ENCODE data around the gene TRIM68.

Gene TRIM68

DNA sequence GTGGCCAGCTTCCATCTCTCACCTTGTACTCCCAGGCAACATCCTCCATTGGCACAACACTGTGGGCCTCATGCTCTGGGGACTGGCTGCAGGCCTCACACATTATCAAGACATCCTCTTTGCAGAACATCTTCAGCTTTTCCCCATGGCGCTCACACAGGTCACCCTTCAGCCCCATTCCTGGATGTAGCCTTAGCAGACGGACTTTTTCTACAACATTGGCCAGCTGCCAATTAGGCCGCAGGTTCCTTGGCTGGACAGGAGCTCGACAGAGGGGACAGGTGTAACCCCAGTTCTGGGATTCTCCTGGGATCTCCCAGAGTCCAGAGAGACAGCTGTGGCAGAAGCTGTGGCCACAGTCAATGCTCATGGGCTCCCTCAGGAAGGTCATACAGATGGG is 3.0 kb downstream of the TRIM68 start:
- Histone ChIP-seq H3K27ac (no peak overlapping the region), H3K27me3 (no peaks in the 10 kb centered on the region), H3K4me3 (no peak overlapping the region), H3K36me3 (peaks cover 29 to 44% (median 41%) of the 10 kb centered on the region in 3 donors), H3K4me1 (peaks cover 0 to 17% (median 9%) of the 10 kb centered on the region in 4 donors), H3K9me3 (no peaks in the 10 kb centered on the region)
- TF ChIP-seq, protein P1, sequence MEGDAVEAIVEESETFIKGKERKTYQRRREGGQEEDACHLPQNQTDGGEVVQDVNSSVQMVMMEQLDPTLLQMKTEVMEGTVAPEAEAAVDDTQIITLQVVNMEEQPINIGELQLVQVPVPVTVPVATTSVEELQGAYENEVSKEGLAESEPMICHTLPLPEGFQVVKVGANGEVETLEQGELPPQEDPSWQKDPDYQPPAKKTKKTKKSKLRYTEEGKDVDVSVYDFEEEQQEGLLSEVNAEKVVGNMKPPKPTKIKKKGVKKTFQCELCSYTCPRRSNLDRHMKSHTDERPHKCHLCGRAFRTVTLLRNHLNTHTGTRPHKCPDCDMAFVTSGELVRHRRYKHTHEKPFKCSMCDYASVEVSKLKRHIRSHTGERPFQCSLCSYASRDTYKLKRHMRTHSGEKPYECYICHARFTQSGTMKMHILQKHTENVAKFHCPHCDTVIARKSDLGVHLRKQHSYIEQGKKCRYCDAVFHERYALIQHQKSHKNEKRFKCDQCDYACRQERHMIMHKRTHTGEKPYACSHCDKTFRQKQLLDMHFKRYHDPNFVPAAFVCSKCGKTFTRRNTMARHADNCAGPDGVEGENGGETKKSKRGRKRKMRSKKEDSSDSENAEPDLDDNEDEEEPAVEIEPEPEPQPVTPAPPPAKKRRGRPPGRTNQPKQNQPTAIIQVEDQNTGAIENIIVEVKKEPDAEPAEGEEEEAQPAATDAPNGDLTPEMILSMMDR (IDR thresholded peaks at IDR 0.05): no peak
- DNase-seq: no peak
- intact Hi-C loops (cut with DNase I; ENCODE audit: low total_unique reads): no loop called here

DNA sequence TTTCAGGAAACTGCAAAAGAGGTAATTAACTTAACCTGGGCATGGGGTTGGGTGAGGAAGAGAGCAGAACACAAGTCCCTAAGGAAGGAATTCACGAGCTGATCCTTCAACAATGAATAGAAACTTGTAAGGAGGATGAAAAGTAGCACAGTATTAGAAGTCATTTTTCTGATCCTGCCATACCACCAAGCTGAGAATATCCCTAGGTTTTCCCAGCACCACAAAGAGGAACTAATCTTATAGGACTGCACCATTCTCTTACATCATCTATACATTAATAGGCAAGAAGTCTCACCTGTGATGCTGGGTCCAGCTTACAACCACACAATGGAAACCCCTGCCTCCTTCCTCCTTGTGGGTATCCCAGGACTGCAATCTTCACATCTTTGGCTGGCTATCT is 14.3 kb downstream of the TRIM68 start, which contains the start of gene OR52I1:
Gene OR52I1 (plus strand): TSS at position 301 of the 400 bp plus-strand sequence. CDS start 0 bp downstream, at position 301.
- no peak for DNase-seq

DNA sequence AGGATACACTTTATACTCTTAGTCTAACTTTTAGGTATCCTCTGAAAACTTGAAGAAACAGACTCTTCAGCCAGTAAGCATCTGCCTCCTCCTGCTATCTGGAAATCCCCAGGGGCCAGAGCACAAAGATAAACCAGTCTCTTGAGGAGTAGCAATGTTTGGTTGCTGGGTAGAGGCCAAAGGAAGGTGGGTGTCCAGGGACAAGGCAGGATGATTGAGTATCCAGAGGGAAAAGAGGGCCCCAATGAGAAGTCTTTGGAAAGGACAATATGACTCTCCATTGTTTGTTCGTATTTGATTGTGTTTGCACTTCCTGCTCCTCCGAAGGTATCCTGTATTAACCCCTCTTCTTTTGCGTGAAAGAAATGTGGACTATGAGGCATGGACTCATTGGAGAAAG is 19.0 kb downstream of the TRIM68 start:
- no peak overlapping the region for H3K27ac ChIP-seq
- no peak for DNase-seq
- H3K36me3 ChIP-seq: no peaks in the 10 kb centered on the region
- TF ChIP-seq, protein P1 (IDR thresholded peaks at IDR 0.05): no peak
- H3K4me1 ChIP-seq: no peaks in the 10 kb centered on the region
- H3K4me3 ChIP-seq: no peak overlapping the region
- H3K27me3 ChIP-seq: no peaks in the 10 kb centered on the region
- intact Hi-C loops (cut with DNase I; ENCODE audit: low total_unique reads): no loop called here
- no peaks in the 10 kb centered on the region for H3K9me3 ChIP-seq

More for the DNA sequence above, 14.3 kb downstream of the TRIM68 start, which contains the start of gene OR52I1:
- intact Hi-C loops (cut with DNase I; ENCODE audit: low total_unique reads): no loop called here
- Histone ChIP-seq H3K27ac (no peak within 1 kb of the TSS), H3K36me3 (peaks cover 8 to 20% (median 13%) of the 10 kb centered on the region in 3 donors), H3K27me3 (no peaks in the 10 kb centered on the region), H3K4me3 (no peak within 1 kb of the TSS), H3K9me3 (no peaks in the 10 kb centered on the region), H3K4me1 (no peaks in the 10 kb centered on the region)
- TF ChIP-seq, protein P1 (IDR thresholded peaks at IDR 0.05): no peak

DNA sequence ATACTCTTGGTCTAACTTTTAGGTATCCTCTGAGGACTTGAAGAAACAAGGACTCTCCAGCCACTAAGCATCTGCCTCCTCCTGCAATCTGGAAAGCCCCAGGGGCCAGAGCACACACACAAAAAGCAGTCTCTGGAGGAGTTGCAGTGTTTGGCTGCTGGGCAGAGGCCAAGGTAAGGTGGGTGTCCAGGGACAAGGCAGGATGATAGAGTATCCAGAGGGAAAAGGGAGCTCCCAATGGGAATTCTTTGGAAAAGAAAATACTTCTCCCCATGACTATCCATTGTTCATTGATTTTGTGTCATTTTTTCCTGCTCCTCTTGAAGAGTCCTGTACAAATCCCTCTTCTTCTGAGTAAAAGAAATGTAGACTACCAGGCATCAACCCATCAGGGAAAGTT is 26.6 kb downstream of the TRIM68 start, which contains the start of gene OR52I2:
Gene OR52I2 (plus strand): TSS at position 301 of the 400 bp plus-strand sequence.
- Histone ChIP-seq H3K4me1 (no peaks in the 10 kb centered on the region), H3K9me3 (no peaks in the 10 kb centered on the region), H3K27me3 (no peaks in the 10 kb centered on the region), H3K27ac (no peak within 1 kb of the TSS), H3K4me3 (no peak within 1 kb of the TSS), H3K36me3 (no peaks in the 10 kb centered on the region)
- intact Hi-C loops (cut with DNase I; ENCODE audit: low total_unique reads): no loop called here
- TF ChIP-seq, protein P1 (IDR thresholded peaks at IDR 0.05): no peak
- no peak for DNase-seq

DNA sequence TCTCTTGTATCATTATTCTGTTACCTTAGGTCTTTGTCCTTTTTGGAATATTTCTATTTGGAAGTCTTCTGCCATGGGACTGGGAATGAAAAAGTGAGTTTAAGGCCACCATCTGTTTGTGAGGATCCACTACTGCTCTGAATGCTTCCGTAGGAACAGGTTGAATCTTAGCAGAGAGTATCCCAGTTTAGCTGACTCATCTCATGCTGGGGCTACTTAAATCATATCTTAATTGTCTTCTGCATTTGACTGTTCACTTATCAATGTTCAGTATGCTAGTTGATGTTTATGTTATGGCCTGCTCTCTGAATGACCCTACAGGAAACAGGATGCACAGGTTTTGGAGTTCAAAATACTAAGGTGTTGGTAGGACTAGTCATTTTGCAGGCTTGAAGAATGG is 27.9 kb downstream of the TRIM68 start:
- Histone ChIP-seq H3K9me3 (no peaks in the 10 kb centered on the region), H3K4me3 (no peak overlapping the region), H3K36me3 (no peaks in the 10 kb centered on the region), H3K4me1 (no peaks in the 10 kb centered on the region), H3K27ac (no peak overlapping the region), H3K27me3 (no peaks in the 10 kb centered on the region)
- intact Hi-C loops (cut with DNase I; ENCODE audit: low total_unique reads): no loop called here
- TF ChIP-seq, protein P1 (IDR thresholded peaks at IDR 0.05): no peak
- DNase-seq: no peak

DNA sequence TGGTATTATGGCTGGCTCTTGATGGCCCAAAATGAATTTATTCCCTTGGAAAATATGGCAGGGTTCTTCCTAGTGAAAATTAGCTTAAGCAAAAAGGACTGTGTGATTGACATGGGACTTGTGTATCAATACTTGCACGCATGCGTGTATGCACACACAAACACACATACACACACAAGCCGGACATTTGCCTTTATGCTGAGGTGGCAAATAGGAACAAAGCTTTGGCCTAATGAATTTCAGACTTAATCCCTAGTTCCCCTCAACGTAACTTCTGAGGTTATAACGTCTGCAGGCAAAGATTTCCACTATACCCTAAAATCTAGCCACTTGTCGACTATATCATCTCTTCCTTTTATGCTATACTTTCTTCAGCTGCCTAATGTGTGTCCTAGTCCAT is 29.4 kb downstream of the TRIM68 start:
- Histone ChIP-seq H3K27me3 (no peaks in the 10 kb centered on the region), H3K9me3 (no peaks in the 10 kb centered on the region), H3K4me3 (no peak overlapping the region), H3K27ac (no peak overlapping the region), H3K4me1 (no peaks in the 10 kb centered on the region), H3K36me3 (no peaks in the 10 kb centered on the region)
- no peak for DNase-seq
- TF ChIP-seq, protein P1 (IDR thresholded peaks at IDR 0.05): no peak
- intact Hi-C loops (cut with DNase I; ENCODE audit: low total_unique reads): no loop called here

Measured in tibial artery (tissue), 4 donors.